MM.1S (cell line): ENCODE measurements around the gene FAM227A.

ENCODE experiments used
- CTCF ChIP-seq: fragments of 300-600 bp; sonication (generic); IDR thresholded peaks from 2 replicates; pipeline ENCODE4 v1.5.1; 2016; ENCODE audit warnings: antibody characterized with exemption, low read length, mixed read lengths
- EZH2 ChIP-seq: fragments of 300-600 bp; sonication (generic); optimal IDR thresholded peaks from 2 replicates; pipeline ENCODE3; 2017; ENCODE audit warnings: low read depth, mild to moderate bottlenecking, antibody characterized with exemption, low read length, mixed read lengths

- TF ChIP-seq CTCF, result no peak
- TF ChIP-seq EZH2, result no peak
Observed at GRCh38 chr22:38656256-38657044, at the start of gene FAM227A, which contains the start of gene CBY1.
